RPMI7951 (cell line): ENCODE measurements around the gene ASCC1. TPM values are rescaled to one million over a fixed set of nuclear protein-coding genes. Genes with fewer than 3 reads are reported as not detected.

Experiments
- DNase-seq: peaks from one replicate; pipeline ENCODE4 v3.0.0-alpha.2; 2012; ENCODE audit warnings: low read depth
- total RNA-seq: library from RNA; depleted of rRNA; stranded (reverse); fragments of >200 nt; shearing (Covaris generic); gene quantifications from 2 replicates; pipeline ENCODE4 v1.2.3, GENCODE V29; 2014

The ASCC1 gene
- total RNA-seq, 1 experiment from 2014 or later = 40.3 TPM

- DNase-seq = no peak
Observed at GRCh38 chr10:72083790-72084459, 132.2 kb downstream of the ASCC1 start.

GRCh38 chr10:72082856-72083789, 133.0 kb downstream of the ASCC1 start:
- DNase-seq = no peak

- DNase-seq = no peak
Observed at GRCh38 chr10:72081772-72082590, 134.1 kb downstream of the ASCC1 start.

DNA sequence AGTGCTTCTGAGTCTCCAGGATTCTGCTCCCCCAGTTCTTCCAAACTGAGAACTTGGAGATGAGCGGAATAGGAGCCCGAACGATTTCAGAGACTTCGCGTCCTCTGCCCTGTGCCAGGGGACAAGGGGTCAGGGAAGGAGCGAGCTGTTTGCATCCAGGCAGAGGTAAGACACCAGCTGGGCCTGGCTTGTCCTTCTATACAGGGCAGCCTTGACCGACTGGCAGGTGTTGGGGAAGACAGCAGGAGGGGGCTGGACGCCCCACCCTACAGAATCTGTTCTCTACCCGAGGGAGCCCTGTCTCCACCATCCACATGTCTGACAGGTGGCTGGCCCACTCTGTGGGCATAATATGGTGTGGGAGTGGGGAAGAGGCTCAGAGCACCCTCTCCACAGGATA, 134.9 kb downstream of the ASCC1 start:
- no peak for DNase-seq

DNA sequence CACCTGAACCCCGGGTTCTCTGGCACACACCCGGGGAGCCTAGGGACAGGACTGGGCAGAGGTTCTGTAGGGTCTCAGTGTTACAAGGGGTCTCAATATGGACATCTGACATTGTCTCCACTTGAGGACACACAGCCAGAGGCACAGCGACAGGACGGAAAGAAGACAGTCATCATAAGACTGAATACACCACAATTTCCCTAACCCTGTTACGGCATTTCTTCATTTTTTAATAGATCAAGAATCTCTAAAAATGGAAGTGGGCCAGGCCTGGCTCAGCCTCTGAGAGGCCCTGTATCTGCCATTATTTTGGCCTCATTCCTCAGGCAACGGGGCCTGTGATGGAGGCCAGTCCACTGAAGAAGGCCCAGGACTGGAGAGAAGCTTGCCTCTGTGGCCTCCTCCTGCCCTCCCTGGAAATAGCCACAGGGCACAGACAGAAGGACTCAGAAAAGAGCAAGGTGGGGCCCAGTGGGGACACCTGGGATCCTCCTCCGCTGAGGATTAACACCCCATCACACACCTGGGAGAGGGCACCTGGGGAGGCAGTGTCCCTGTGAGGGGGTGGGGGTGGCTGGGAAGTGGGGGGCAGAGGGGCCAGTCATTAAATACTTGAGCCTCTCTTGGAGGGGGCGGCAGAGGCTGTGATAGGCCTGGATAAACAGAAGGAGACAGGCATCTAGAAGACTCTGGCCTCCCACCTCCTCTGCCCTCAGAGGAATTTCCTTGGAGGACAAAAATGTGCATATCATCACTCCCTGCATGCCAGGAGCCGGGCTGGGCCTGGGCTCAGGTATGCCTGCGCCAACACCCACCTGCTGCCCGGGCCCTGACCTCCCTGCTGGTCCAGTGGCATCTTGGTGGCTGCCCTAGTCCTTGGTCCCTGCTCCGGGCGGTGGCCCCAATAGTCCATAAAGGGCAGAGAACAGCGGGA, 135.8 kb downstream of the ASCC1 start:
- no peak for DNase-seq

DNA sequence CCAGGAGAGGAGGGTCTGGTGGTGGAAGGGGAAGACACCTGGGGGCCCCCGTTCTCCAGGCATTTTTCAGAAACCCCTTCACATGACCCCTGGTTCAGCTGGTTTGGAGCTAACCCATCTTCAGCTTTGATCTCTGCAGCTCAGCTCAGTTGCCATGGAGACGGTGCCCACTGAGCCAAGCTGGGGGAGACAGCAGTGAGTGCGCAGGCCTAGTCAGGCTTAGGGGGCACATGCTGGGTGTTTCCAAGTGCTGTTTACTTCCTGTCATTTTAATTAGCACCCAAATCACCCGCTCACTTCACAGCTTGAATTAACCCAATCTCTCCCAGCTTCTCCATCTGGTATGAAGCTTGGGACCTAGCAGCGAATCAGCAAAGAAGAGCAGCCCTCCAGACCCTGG, 136.7 kb downstream of the ASCC1 start:
- DNase-seq = no peak

GRCh38 chr10:72077275-72077990, 138.6 kb downstream of the ASCC1 start:
- no peak for DNase-seq

GRCh38 chr10:72076756-72077155, 139.3 kb downstream of the ASCC1 start:
- no peak for DNase-seq

DNA sequence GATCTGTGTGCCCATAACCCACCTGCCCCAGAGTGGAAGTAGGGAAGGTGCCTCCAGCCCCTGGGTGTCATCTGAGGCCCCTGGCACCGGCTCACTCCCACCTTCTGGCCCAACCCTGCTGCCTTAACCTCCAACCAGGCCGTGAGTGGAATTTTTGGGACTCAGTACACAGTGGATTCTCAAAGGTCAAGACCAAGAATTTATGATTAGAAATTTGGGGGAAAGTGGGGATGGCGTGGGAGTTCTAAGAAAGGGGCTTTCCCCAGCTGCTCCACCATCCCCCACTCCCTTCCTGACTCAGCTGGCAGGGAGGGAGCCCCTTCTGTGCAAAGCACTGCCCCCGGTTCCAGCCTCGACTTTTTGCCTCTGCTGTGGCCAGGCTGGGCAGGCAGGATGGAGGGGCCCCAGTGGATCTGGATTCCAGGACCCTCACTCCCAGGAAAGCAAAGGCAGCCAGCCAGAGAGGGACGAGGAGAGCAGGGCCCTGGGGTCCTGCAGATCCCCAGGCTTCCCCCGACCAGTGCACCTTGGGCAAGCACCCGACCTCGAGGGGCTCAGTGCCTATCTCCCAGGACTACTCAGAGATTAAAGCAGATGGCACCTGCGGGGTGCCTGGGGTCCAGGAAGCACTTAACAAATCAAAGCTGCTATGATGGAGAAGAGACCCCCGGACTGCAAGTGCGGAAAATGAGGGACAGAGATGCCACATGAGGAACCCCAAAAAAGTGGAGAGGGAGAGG, 140.5 kb downstream of the ASCC1 start:
- no peak for DNase-seq

GRCh38 chr10:72074574-72075375, 141.3 kb downstream of the ASCC1 start:
- no peak for DNase-seq

DNA sequence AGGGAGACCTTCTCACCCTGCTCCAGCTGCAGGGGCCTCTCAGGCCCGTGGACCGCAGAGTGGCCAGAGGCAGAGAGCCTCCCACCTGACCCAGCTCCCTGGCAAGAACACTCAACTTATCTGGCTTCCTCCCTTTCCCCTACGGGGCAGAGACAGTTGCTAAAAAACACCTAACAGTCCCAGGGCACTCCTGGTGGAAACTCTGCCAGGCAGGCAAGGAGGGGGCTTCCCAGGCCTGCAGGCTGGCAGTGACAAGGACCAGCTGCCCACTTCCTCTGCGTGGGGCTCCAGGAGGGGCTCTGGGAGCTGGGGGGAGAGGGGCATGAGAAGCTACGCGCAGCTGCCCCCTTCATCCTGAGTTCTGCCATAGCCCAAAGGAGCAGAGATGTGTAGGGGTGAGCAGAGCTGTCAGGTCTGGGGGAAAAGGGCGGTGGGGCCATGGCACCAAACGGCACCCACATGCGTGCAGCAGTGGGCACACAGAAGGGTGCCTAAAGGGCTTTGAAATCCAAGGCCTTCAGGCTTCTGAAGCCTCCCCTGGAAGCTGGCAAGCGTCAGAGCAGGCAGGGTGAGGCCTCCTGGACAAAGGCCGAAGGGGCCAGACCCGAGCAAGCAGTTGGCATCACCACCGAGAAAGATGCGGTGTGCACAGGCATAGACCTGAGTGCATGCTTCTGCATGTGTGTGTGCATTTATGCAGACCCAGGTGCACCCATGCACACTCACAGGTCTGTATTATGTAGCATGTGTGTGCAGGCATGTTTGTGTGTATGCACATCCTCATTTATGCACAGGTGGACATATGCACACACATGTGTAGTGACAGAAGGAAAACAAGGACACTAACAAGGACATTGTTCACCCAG, 142.1 kb downstream of the ASCC1 start:
- DNase-seq = no peak

DNA sequence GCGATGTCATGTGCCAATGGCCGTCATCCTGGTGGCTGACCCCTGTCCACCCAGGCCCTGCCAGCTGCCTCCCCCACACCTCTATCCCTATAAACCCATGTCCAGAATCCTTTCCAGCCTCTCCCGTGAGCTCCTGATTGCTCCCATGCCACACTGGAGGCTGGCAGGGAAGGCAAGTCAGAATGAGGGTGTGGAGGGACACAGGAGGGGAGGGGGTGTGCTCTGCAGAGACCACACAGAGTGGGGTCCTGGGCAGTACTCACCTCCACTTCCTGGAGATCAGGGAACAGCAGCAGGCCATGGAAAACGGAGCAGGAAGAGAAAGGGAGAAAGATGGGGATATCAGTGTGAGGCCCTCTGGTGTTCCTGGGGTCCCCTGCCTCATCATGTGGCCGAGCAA, 143.4 kb downstream of the ASCC1 start:
- no peak for DNase-seq

- no peak for DNase-seq
Observed at GRCh38 chr10:72072046-72072445, 144.0 kb downstream of the ASCC1 start.

GRCh38 chr10:72069751-72070526, 146.1 kb downstream of the ASCC1 start:
- no peak for DNase-seq

GRCh38 chr10:72068901-72069446, 147.1 kb downstream of the ASCC1 start:
- DNase-seq = peak; percentile 38

- no peak for DNase-seq
Observed at GRCh38 chr10:72068126-72068765, 147.8 kb downstream of the ASCC1 start.
